Measurements from ENCODE around the gene FGB. TPM values are rescaled to one million over a fixed set of nuclear protein-coding genes. Genes with fewer than 3 reads are reported as not detected.

Gene FGB
- total and polyA plus RNA-seq, 2 of the 13 experiments (the other 11 are each of a cell fraction or from before 2014, with no cell fraction given): 226 to 784 TPM

GRCh38 chr4:154617820-154618317, 55.1 kb downstream of the FGB start (continued):
- TF ChIP-seq ZNF503 (CRISPR knock-in tag; IDR thresholded peaks at IDR 0.05) (peak; percentile 100), ZNF276 (CRISPR knock-in tag; IDR thresholded peaks at IDR 0.05; ENCODE audit: low read depth) (no peak), ZNF446 (CRISPR knock-in tag; IDR thresholded peaks at IDR 0.05) (no peak), NR2F2 (IDR thresholded peaks at IDR 0.05; ENCODE audit: borderline replicate concordance, low read depth) (peak; percentile 100), ZBTB44 (CRISPR knock-in tag; IDR thresholded peaks at IDR 0.05) (no peak), TOPORS (CRISPR knock-in tag; IDR thresholded peaks at IDR 0.05) (no peak), RXRA (CRISPR knock-in tag; IDR thresholded peaks at IDR 0.05) (peak; percentile 92; the same call in 1 of the 2 replicates), HIC2 (CRISPR knock-in tag; IDR thresholded peaks at IDR 0.05; ENCODE audit: low read depth) (no peak), ZNF770 (CRISPR knock-in tag; IDR thresholded peaks at IDR 0.05) (no peak), TBX2 (CRISPR knock-in tag; IDR thresholded peaks at IDR 0.05; ENCODE audit: borderline replicate concordance) (peak; percentile 99), ZNF124 (CRISPR knock-in tag; IDR thresholded peaks at IDR 0.05) (peak; percentile 74), TEF (CRISPR knock-in tag; IDR thresholded peaks at IDR 0.05) (0 out of 2 replicates have a peak, but pooled peaks have one; percentile 59), TFE3 (CRISPR knock-in tag; IDR thresholded peaks at IDR 0.05) (peak; percentile 84), ZNF281 (CRISPR knock-in tag; IDR thresholded peaks at IDR 0.05; ENCODE audit: borderline replicate concordance) (peak; percentile 80; the same call in 1 of the 2 replicates)
